IPS DF 19.7 (cell line): ENCODE results near the gene REXO1.
A peak's percentile ranks its signal among the peaks of the same experiment; 100 is the strongest.

Experiments
- DNase-seq: peaks from one replicate; pipeline ENCODE4 v3.0.0-alpha.2; 2013; ENCODE audit warnings: low read depth, low spot score

Gene REXO1

GRCh38 chr19:1828279-1829238, 19.7 kb downstream of the REXO1 start:
- no peak for DNase-seq

GRCh38 chr19:1827566-1828278, 20.6 kb downstream of the REXO1 start:
- DNase-seq, result no peak

- DNase-seq, result no peak
These were observed 21.4 kb downstream of the REXO1 start for GRCh38 chr19:1826557-1827521.

- DNase-seq, result peak; percentile 52
These were observed 22.2 kb downstream of the REXO1 start for GRCh38 chr19:1825909-1826556.

- no peak for DNase-seq
These were observed 24.0 kb downstream of the REXO1 start for GRCh38 chr19:1824252-1824622.

GRCh38 chr19:1823539-1824251, 24.6 kb downstream of the REXO1 start:
- DNase-seq, result no peak

- no peak for DNase-seq
These were observed 25.3 kb downstream of the REXO1 start for GRCh38 chr19:1823020-1823419.

- DNase-seq, result no peak
These were observed 26.1 kb downstream of the REXO1 start for GRCh38 chr19:1822210-1822609.

GRCh38 chr19:1819341-1820255, 28.7 kb downstream of the REXO1 start:
- no peak for DNase-seq

- no peak for DNase-seq
These were observed 29.6 kb downstream of the REXO1 start for GRCh38 chr19:1818549-1819195.

- no peak for DNase-seq
These were observed 30.6 kb downstream of the REXO1 start for GRCh38 chr19:1817553-1818179.

GRCh38 chr19:1816530-1817298, 31.6 kb downstream of the REXO1 start:
- DNase-seq, result no peak

- no peak for DNase-seq
These were observed 32.4 kb downstream of the REXO1 start for GRCh38 chr19:1815605-1816529.

- DNase-seq, result no peak
These were observed 33.3 kb downstream of the REXO1 start for GRCh38 chr19:1814833-1815604.

GRCh38 chr19:1814391-1814790, 33.9 kb downstream of the REXO1 start:
- DNase-seq, result no peak
